A549 (cell line): ENCODE results near the gene LINGO4. TPM values are rescaled to one million over a fixed set of nuclear protein-coding genes. Genes with fewer than 3 reads are reported as not detected.

ENCODE experiments used
- ATAC-seq, 2 experiments: fragments of 200-7000 bp in 1 of 2; fragments of >200 bp in 1 of 2; cut with Nextera tagmentation in 1 of 2; cut with Tn5 transposase in 1 of 2; 3 replicates each; pipeline versions ENCODE4 v1.8.0 to v1.9.1; 2018 to 2020; ENCODE audit warnings: mild to moderate bottlenecking in 1 of 2, moderate library complexity in 1 of 2
- CTCF ChIA-PET: fragments of 300-600 bp; sonication (Branson Sonifier 250); formaldehyde crosslinking; extraction: SDS; loops from one replicate; lab custom pipeline; 2021; ENCODE audit warnings: antibody characterized with exemption, inconsistent platforms; lab: Yijun Ruan, JAX
- POLR2A ChIA-PET: fragments of 350-600 bp; formaldehyde crosslinking; extraction: SDS; loops from one replicate; lab custom pipeline; 2021; ENCODE audit warnings: antibody characterized with exemption, inconsistent platforms; lab: Yijun Ruan, JAX
- DNase-seq, 2 experiments: peaks; one replicate each; pipeline versions ENCODE4 v3.0.0 to v3.0.0-alpha.2; 2011 to 2016; ENCODE audit warnings: low read depth in 1 of 2, low spot score in 1 of 2
- FAIRE-seq: peaks from 2 replicates; lab custom pipeline; 2011; peaks lifted over from hg19 to GRCh38; lab: Jason Lieb, UNC
- H3K27ac ChIP-seq, 2 experiments: fragments of >200 bp; sonication (Bioruptor Twin); formaldehyde crosslinking; 3 replicates each; pipeline ENCODE4 v1.5.1; 2016 to 2017
- H3K4me1 ChIP-seq: fragments of >200 bp; sonication (Bioruptor Twin); formaldehyde crosslinking; 3 replicates; pipeline ENCODE4 v1.6.1; 2016
- H3K4me2 ChIP-seq: fragments of >200 bp; sonication (Bioruptor Twin); formaldehyde crosslinking; 3 replicates; pipeline ENCODE4 v1.6.1; 2016
- H3K4me3 ChIP-seq: fragments of >200 bp; sonication (Bioruptor Twin); formaldehyde crosslinking; 3 replicates; pipeline ENCODE4 v1.5.1; 2016
- H3K9me3 ChIP-seq: fragments of >200 bp; sonication (Bioruptor Twin); formaldehyde crosslinking; 3 replicates; pipeline ENCODE4 v1.6.1; 2016
- FOSB ChIP-seq: fragments of 250-450 bp; sonication (Bioruptor Pico); IDR thresholded peaks from 2 replicates; pipeline ENCODE4 v1.5.0; 2020; ENCODE audit warnings: mild to moderate bottlenecking, moderate library complexity
- GATA3 ChIP-seq: IDR thresholded peaks from 2 replicates; pipeline ENCODE4 v1.6.1; 2012; ENCODE audit warnings: borderline replicate concordance
- HDAC2 ChIP-seq: fragments of 200-600 bp; sonication (generic); IDR thresholded peaks from 2 replicates; pipeline ENCODE4 v1.6.1; 2016
- JUN ChIP-seq, 2 experiments: fragments of >200 bp; sonication (Bioruptor Twin); formaldehyde crosslinking; IDR thresholded peaks; 2 replicates in 1 of 2; 3 replicates in 1 of 2; pipeline ENCODE4 v1.6.1; 2016 to 2017
- KDM1A ChIP-seq: fragments of 200-600 bp; sonication (generic); IDR thresholded peaks from 2 replicates; pipeline ENCODE4 v1.6.1; 2016; ENCODE audit warnings: low read depth, mild to moderate bottlenecking
- KDM5A ChIP-seq: fragments of 200-600 bp; sonication (generic); IDR thresholded peaks from 2 replicates; pipeline ENCODE4 v1.6.1; 2016; ENCODE audit warnings: antibody characterized with exemption, mild to moderate bottlenecking
- MAFK ChIP-seq: fragments of 450-650 bp; IDR thresholded peaks from 2 replicates; pipeline ENCODE4 v1.6.1; 2014; ENCODE audit not compliant: partially characterized antibody
- MYC ChIP-seq: IDR thresholded peaks from 2 replicates; pipeline ENCODE4 v1.6.1; 2012; ENCODE audit warnings: mild to moderate bottlenecking, inconsistent platforms, low read length, improper control_type of control experiment, borderline replicate concordance
- NPAS2 ChIP-seq: fragments of 250-450 bp; sonication (Bioruptor Pico); IDR thresholded peaks from 2 replicates; pipeline ENCODE4 v1.8.0; 2022; ENCODE audit warnings: mild to moderate bottlenecking, moderate library complexity, borderline replicate concordance
- PHF8 ChIP-seq: fragments of 200-600 bp; sonication (generic); IDR thresholded peaks from 2 replicates; pipeline ENCODE4 v1.6.1; 2016; ENCODE audit warnings: low read depth, mild to moderate bottlenecking, antibody characterized with exemption, moderate library complexity, borderline replicate concordance
- POLR2A ChIP-seq: IDR thresholded peaks from 2 replicates; pipeline ENCODE4 v1.6.1; 2012; ENCODE audit warnings: mild to moderate bottlenecking, low read length
- RAD21 ChIP-seq, 2 experiments: fragments of >200 bp in 1 of 2; sonication (Bioruptor Twin) in 1 of 2; formaldehyde crosslinking in 1 of 2; IDR thresholded peaks in 1 of 2; conservative IDR thresholded peaks in 1 of 2; 2 replicates in 1 of 2; 3 replicates in 1 of 2; pipeline ENCODE4 v1.6.1; 2012 to 2018; ENCODE audit warnings: inconsistent platforms in 1 of 2
- SMC3 ChIP-seq: fragments of >200 bp; sonication (Bioruptor Twin); formaldehyde crosslinking; IDR thresholded peaks from 3 replicates; pipeline ENCODE4 v1.6.1; 2018; ENCODE audit warnings: inconsistent platforms
- WGBS: methylation state at CpG from one replicate; pipeline ENCODE4 v1.1.6; 2017; ENCODE audit errors: missing lambda C conversion rate; 5-methylcytosine and 5-hydroxymethylcytosine counted together
- polyA plus RNA-seq, 4 experiments: library from polyadenylated mRNA; depleted of rRNA in 3 of 4; stranded (reverse); fragments of >200 nt; fragmentation: RNase III in 1 of 4; extraction: RNeasy Plus Mini Kit Qiagen cat#74134 plus additional on column Dnase treatment in 1 of 4; gene quantifications; 2 replicates in 3 of 4; 3 replicates in 1 of 4; pipeline ENCODE4 v1.2.3, GENCODE V29; 2011 to 2017
- TF ChIP-seq, protein P1 (sequence below): fragments of >200 bp; sonication (Bioruptor Twin); formaldehyde crosslinking; IDR thresholded peaks from 2 replicates; pipeline ENCODE4 v1.6.1; 2016
- TF ChIP-seq, protein P2 (sequence below): IDR thresholded peaks from 2 replicates; pipeline ENCODE4 v1.6.1; 2012
- TF ChIP-seq, protein P3 (sequence below): IDR thresholded peaks from 2 replicates; pipeline ENCODE4 v1.6.1; 2012
- TF ChIP-seq, protein P4 (sequence below): fragments of >200 bp; sonication (Bioruptor Twin); formaldehyde crosslinking; IDR thresholded peaks from 3 replicates; pipeline ENCODE4 v1.6.1; 2016
- TF ChIP-seq, protein P5 (sequence below): IDR thresholded peaks from 2 replicates; pipeline ENCODE4 v1.6.1; 2012; ENCODE audit warnings: low read depth, borderline replicate concordance
- TF ChIP-seq, protein P6 (sequence below): fragments of 150-350 bp; IDR thresholded peaks from 2 replicates; pipeline ENCODE4 v1.6.1; 2014; ENCODE audit warnings: low read depth, mild to moderate bottlenecking, low read length

Gene LINGO4
- polyA plus RNA-seq, 2 of the 4 experiments (the other 2 are of a cell fraction), result not detected

DNA sequence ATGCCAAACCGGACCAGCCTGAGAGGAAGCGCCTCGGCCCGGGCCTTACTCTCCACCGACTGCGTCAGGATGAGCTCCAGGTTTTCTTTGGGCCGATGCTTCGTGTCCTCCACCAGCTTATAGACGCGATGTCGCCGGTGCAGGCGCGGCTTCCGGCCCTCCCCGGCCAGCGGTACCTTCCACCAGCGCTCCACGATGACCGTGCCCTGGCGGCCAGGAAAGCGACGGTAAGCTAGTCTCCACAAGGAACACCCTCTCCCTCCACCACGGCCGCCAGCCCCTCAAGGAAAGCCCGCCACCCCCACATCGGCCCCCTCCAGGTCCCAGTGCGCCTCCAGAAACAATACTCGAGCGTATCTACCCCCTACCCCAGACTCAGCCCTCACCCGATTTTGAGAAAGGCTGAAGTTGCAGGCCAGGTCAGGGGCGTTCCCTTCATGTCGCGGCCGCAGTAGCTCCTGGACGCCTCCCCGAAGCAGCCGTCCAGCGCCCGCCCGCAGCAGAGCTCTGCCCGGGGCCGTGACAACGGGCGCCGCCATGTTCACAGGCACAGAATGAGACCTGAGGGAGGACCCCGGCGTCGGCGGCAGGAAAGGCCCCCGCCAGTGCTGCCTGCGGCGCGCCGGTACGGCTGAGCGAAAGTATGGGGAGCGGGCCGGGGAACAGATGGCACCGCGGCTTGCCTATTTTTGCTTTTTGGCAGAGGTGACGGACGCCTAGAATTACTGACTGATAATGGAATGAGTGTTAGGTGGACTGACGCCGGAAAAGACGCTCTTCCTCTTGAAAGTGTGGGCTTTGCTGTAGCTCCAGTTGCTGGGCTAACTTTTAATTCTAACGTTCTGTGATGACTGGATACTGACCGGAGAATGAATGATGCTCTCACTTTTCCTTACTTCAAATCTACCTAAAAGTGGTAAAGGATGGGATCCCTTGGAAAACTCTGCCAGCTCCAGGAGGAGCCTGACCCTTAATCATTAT is 42.0 kb downstream of the LINGO4 start, which contains the start of gene MRPL9:
MRPL9 (minus strand) TSS at position 556 of the 981 bp plus-strand sequence; CDS start at position 539, 17 bp downstream.
- Histone ChIP-seq H3K4me1 (peaks cover 12% of the 10 kb centered on the region), H3K4me3 (peak within 1 kb of the TSS; percentile 81), H3K4me2 (peak within 1 kb of the TSS; percentile 94), H3K9me3 (no peaks in the 10 kb centered on the region), H3K27ac (peak within 1 kb of the TSS; percentile 93 to 95)
- POLR2A ChIA-PET, result interaction anchor here (0.5 to 1.1 kb wide), 8 partner anchors 25 to 383 kb away, joined by 3 to 12 read pairs (median 4); partner anchors contain the start of gene POGZ
- FAIRE-seq, result no peak
- TF ChIP-seq NPAS2 (CRISPR knock-in tag), result no peak
- TF ChIP-seq, protein P1, sequence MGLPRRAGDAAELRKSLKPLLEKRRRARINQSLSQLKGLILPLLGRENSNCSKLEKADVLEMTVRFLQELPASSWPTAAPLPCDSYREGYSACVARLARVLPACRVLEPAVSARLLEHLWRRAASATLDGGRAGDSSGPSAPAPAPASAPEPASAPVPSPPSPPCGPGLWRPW, result no peak
- TF ChIP-seq, protein P2, sequence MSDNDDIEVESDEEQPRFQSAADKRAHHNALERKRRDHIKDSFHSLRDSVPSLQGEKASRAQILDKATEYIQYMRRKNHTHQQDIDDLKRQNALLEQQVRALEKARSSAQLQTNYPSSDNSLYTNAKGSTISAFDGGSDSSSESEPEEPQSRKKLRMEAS, result peak; percentile 44
- TF ChIP-seq, protein P3, sequence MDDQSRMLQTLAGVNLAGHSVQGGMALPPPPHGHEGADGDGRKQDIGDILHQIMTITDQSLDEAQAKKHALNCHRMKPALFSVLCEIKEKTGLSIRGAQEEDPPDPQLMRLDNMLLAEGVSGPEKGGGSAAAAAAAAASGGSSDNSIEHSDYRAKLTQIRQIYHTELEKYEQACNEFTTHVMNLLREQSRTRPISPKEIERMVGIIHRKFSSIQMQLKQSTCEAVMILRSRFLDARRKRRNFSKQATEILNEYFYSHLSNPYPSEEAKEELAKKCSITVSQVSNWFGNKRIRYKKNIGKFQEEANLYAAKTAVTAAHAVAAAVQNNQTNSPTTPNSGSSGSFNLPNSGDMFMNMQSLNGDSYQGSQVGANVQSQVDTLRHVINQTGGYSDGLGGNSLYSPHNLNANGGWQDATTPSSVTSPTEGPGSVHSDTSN, result 0 out of 2 replicates have a peak, but pooled peaks have one; percentile 13
- TF ChIP-seq, protein P4, sequence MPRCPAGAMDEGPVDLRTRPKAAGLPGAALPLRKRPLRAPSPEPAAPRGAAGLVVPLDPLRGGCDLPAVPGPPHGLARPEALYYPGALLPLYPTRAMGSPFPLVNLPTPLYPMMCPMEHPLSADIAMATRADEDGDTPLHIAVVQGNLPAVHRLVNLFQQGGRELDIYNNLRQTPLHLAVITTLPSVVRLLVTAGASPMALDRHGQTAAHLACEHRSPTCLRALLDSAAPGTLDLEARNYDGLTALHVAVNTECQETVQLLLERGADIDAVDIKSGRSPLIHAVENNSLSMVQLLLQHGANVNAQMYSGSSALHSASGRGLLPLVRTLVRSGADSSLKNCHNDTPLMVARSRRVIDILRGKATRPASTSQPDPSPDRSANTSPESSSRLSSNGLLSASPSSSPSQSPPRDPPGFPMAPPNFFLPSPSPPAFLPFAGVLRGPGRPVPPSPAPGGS, result peak; percentile 26; the same call in 1 of the 3 replicates
- TF ChIP-seq MYC, result no peak; the same call in 1 of the 2 replicates
- TF ChIP-seq, protein P5, sequence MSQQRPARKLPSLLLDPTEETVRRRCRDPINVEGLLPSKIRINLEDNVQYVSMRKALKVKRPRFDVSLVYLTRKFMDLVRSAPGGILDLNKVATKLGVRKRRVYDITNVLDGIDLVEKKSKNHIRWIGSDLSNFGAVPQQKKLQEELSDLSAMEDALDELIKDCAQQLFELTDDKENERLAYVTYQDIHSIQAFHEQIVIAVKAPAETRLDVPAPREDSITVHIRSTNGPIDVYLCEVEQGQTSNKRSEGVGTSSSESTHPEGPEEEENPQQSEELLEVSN, result 0 out of 2 replicates have a peak, but pooled peaks have one; percentile 17
- TF ChIP-seq, protein P6, sequence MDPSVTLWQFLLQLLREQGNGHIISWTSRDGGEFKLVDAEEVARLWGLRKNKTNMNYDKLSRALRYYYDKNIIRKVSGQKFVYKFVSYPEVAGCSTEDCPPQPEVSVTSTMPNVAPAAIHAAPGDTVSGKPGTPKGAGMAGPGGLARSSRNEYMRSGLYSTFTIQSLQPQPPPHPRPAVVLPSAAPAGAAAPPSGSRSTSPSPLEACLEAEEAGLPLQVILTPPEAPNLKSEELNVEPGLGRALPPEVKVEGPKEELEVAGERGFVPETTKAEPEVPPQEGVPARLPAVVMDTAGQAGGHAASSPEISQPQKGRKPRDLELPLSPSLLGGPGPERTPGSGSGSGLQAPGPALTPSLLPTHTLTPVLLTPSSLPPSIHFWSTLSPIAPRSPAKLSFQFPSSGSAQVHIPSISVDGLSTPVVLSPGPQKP, result no peak
- TF ChIP-seq RAD21 (conservative IDR thresholded peaks at IDR 0.05 in 1 of 2, IDR thresholded peaks at IDR 0.05 in 1 of 2), result peak in 1 of 2 experiments; percentile 23; a peak in 1 of 5 replicates
- no peak for TF ChIP-seq MAFK
- TF ChIP-seq HDAC2, result peak; percentile 78; the same call in 1 of the 2 replicates
- TF ChIP-seq FOSB, result no peak
- TF ChIP-seq KDM1A, result no peak
- peak; percentile 75 for TF ChIP-seq PHF8
- TF ChIP-seq JUN (IDR thresholded peaks at IDR 0.05), result peak; percentile 92 to 96
- peak; percentile 98 for TF ChIP-seq KDM5A
- TF ChIP-seq SMC3, result no peak
- TF ChIP-seq POLR2A, result peak; percentile 65
- peak; percentile 27; the same call in 1 of the 2 replicates for TF ChIP-seq GATA3
- under 1% methylated on average over 41 of the region's 68 CpGs for WGBS
- DNase-seq, result peak; percentile 79 to 92
- peak; percentile 98 to 100 for ATAC-seq
- CTCF ChIA-PET, result interaction anchor here (0.6 to 3.5 kb wide), 8 partner anchors 27 to 233 kb away, joined by 3 to 17 read pairs (median 4); partner anchors contain the start of gene TDRKH
